A549 treated with dexamethasone at 1 μM for 4 hours (cell line): Measurements from ENCODE around the gene TANC1. TPM values are rescaled to one million over a fixed set of nuclear protein-coding genes. Genes with fewer than 3 reads are reported as not detected.

Source experiments
- total RNA-seq: library from RNA; stranded (reverse); fragments of 200-300 nt; extraction: Qiagen RNA extraction; gene quantifications from 5 replicates; pipeline ENCODE4 v1.2.3, GENCODE V29; 2022

Gene TANC1
- 7.1 to 11.1 TPM (median 9.5 TPM) in 5 replicates for total RNA-seq

GRCh38 chr2:158968396-158969161 is at the start of gene TANC1:
Gene TANC1, plus strand, starts transcription at chr2:158968640. Its CDS starts 97,271 bp downstream, at chr2:159065911.

Other genes starting within 250 kb of the TANC1 start
- gene DAPL1, start 173.3 kb upstream of the TANC1 start, total RNA-seq, result 0.22 TPM in 1 of 5 replicates, not detected in the others